NCI-H1930 (cell line): ENCODE results near the gene KDM4B.

Source experiments
- DNase-seq, 2 experiments: peaks; one replicate each; lab custom pipeline; 2025; lab: John Stamatoyannopoulos, UW

KDM4B gene

GRCh38 chr19:4984438-4984990 is 15.6 kb downstream of the KDM4B start:
- no peak for DNase-seq

- DNase-seq = no peak
These were observed 16.7 kb downstream of the KDM4B start for GRCh38 chr19:4985551-4985991.

GRCh38 chr19:4986056-4986455 is 17.1 kb downstream of the KDM4B start:
- DNase-seq = no peak

- no peak for DNase-seq
These were observed 17.6 kb downstream of the KDM4B start for GRCh38 chr19:4986471-4986891.

- DNase-seq = no peak
These were observed 18.3 kb downstream of the KDM4B start for GRCh38 chr19:4987256-4987655.

GRCh38 chr19:4987692-4988370 is 18.9 kb downstream of the KDM4B start:
- no peak for DNase-seq

- no peak for DNase-seq
These were observed 19.9 kb downstream of the KDM4B start for GRCh38 chr19:4988770-4989251.

GRCh38 chr19:4990306-4990705 is 21.4 kb downstream of the KDM4B start:
- no peak for DNase-seq

GRCh38 chr19:4991538-4991937 is 22.6 kb downstream of the KDM4B start:
- DNase-seq = no peak

- DNase-seq = no peak
These were observed 23.2 kb downstream of the KDM4B start for GRCh38 chr19:4991996-4992698.

GRCh38 chr19:4993683-4994082 is 24.8 kb downstream of the KDM4B start:
- no peak for DNase-seq

- DNase-seq = no peak
These were observed 27.8 kb downstream of the KDM4B start for GRCh38 chr19:4996701-4997100.

GRCh38 chr19:4997297-4997696 is 28.4 kb downstream of the KDM4B start:
- no peak for DNase-seq

GRCh38 chr19:5000120-5000611 is 31.3 kb downstream of the KDM4B start:
- no peak for DNase-seq

GRCh38 chr19:5001615-5002014 is 32.7 kb downstream of the KDM4B start:
- no peak for DNase-seq

GRCh38 chr19:5002143-5002542 is 33.2 kb downstream of the KDM4B start:
- DNase-seq = no peak

- DNase-seq = no peak
These were observed 34.9 kb downstream of the KDM4B start for GRCh38 chr19:5003781-5004180.

GRCh38 chr19:5005096-5005495 is 36.2 kb downstream of the KDM4B start:
- no peak for DNase-seq

GRCh38 chr19:5006201-5006600 is 37.3 kb downstream of the KDM4B start:
- DNase-seq = no peak

- DNase-seq = no peak
These were observed 37.9 kb downstream of the KDM4B start for GRCh38 chr19:5006821-5007220.

GRCh38 chr19:5011476-5012238 is 42.7 kb downstream of the KDM4B start:
- DNase-seq = no peak
